ENCODE results near the gene AEBP1. TPM values are rescaled to one million over a fixed set of nuclear protein-coding genes. Genes with fewer than 3 reads are reported as not detected.

AEBP1 gene
- total RNA-seq, 1 experiment from 2014 or later: 49.3 TPM

DNA sequence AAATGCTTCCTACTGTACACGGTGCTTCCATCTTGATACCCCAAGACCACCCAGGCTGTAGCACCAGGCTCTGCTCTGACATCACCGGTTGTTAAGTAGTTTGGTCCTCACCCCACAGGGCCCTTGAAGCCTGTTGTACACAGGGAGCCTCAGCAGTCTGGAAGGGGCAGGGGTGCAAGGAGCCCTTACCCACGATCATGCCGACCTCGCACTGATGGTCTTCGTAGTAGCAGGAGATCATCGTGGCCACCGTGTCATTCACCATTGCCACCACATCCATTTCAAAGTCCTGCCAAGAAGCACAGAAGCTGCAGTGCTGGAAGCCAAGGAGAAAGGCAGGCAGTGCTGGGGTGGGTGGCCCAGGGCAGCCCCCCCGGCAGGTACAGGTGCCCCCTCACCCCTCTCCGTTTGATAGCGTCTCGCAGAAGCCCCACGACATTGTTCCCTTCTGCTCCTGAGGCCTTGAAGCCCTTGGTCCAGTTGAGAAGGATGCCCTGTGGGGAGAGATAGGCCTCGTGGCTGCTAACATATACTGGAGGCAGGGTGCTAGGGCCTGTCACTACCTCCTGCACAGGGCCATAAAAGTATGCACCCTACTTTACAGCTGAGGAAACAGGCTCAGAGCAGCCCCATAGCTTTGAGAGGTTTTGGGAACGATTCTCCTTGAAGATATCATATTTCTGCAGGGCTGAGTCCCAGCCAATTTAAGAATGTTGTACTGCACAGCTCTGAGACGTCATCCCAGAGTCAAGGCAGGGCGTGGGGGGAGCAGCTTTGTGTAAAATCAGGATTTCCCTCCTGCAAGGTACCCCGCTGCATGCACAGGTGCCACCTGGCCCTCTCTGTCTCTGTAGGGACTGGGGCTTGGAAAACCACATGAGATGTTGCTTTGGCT lies 45.7 kb downstream of the AEBP1 start:
- no peaks in the 10 kb centered on the region for H3K79me2 ChIP-seq (ENCODE audit: insufficient read depth, low read length)
- TF ChIP-seq, protein P1, sequence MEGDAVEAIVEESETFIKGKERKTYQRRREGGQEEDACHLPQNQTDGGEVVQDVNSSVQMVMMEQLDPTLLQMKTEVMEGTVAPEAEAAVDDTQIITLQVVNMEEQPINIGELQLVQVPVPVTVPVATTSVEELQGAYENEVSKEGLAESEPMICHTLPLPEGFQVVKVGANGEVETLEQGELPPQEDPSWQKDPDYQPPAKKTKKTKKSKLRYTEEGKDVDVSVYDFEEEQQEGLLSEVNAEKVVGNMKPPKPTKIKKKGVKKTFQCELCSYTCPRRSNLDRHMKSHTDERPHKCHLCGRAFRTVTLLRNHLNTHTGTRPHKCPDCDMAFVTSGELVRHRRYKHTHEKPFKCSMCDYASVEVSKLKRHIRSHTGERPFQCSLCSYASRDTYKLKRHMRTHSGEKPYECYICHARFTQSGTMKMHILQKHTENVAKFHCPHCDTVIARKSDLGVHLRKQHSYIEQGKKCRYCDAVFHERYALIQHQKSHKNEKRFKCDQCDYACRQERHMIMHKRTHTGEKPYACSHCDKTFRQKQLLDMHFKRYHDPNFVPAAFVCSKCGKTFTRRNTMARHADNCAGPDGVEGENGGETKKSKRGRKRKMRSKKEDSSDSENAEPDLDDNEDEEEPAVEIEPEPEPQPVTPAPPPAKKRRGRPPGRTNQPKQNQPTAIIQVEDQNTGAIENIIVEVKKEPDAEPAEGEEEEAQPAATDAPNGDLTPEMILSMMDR (conservative IDR thresholded peaks at IDR 0.05): no peak
- H3K18ac ChIP-seq (ENCODE audit: insufficient read length, low read depth, low read length): no peak overlapping the region
- H4K91ac ChIP-seq (ENCODE audit: insufficient read length, low read depth, low read length): no peak overlapping the region
- no peaks in the 10 kb centered on the region for H3K9me3 ChIP-seq (ENCODE audit: control insufficient read depth, low read depth, low read length)
- no peak overlapping the region for H2AK5ac ChIP-seq (ENCODE audit: insufficient read length, low read length)
- no peaks in the 10 kb centered on the region for H3K36me3 Mint-ChIP-seq (ENCODE audit: insufficient read depth in 1 of 3, low read depth in 3 of 3)
- no peak overlapping the region for H3K27ac ChIP-seq (ENCODE audit: insufficient read length, low read depth, low read length)
- H2BK120ac ChIP-seq (ENCODE audit: low read depth, low read length, poor library complexity, severe bottlenecking): no peak overlapping the region
- H4K20me1 ChIP-seq (ENCODE audit: control insufficient read depth, insufficient read depth, insufficient read length): no peaks in the 10 kb centered on the region
- H3K4me1 ChIP-seq (ENCODE audit: insufficient read depth, low read length): no peaks in the 10 kb centered on the region
- no peak overlapping the region for H2BK12ac ChIP-seq (ENCODE audit: insufficient read length, low read depth, low read length)
- no peak overlapping the region for H4K8ac ChIP-seq (replicated peaks; ENCODE audit: insufficient read length, low read depth, low read length)
- peaks cover 14 to 27% of the 10 kb centered on the region in 2 experiments for H3K4me1 Mint-ChIP-seq
- H3K9me3 Mint-ChIP-seq: no peaks in the 10 kb centered on the region
- H3K4ac ChIP-seq (ENCODE audit: low read depth, low read length): no peak overlapping the region
- no peak overlapping the region for H3K56ac ChIP-seq (ENCODE audit: insufficient read length, low read depth, low read length)
- H3K79me1 ChIP-seq (ENCODE audit: insufficient read depth, low read depth, low read length, poor library complexity, severe bottlenecking): no peaks in the 10 kb centered on the region
- no peak overlapping the region for H3K23ac ChIP-seq (ENCODE audit: insufficient read length, low read depth, low read length)
- peaks cover 9% of the 10 kb centered on the region for H3K23me2 ChIP-seq (ENCODE audit: insufficient read length, low read depth, low read length, poor library complexity, severe bottlenecking)
- H4K5ac ChIP-seq (ENCODE audit: insufficient read length, low read depth, low read length): no peak overlapping the region
- H2BK15ac ChIP-seq (ENCODE audit: low read depth, low read length): no peak overlapping the region
- no peak overlapping the region for H2AFZ ChIP-seq (ENCODE audit: low read length)
- no peak overlapping the region for H3K27ac Mint-ChIP-seq
- no peak overlapping the region for H3T11ph ChIP-seq (ENCODE audit: low read length)
- H2BK5ac ChIP-seq (ENCODE audit: insufficient read length, low read length): no peak overlapping the region
- no peak overlapping the region; a peak in 1 of 5 replicates for H3K4me3 Mint-ChIP-seq
- no CpG with 5 or more reads among the region's 18 CpGs for WGBS (ENCODE audit: extremely low coverage, insufficient read length, low lambda C conversion rate)
- H3K27me3 Mint-ChIP-seq (ENCODE audit: low read depth): peaks cover 36% of the 10 kb centered on the region
- no peak overlapping the region for H2BK20ac ChIP-seq (ENCODE audit: low read depth, low read length, poor library complexity, severe bottlenecking)
- H3K27me3 ChIP-seq (ENCODE audit: insufficient read depth, low read length): peaks cover 7% of the 10 kb centered on the region; the same call in 1 of the 2 replicates
- no peak for DNase-seq
- H3K14ac ChIP-seq (ENCODE audit: insufficient read depth, low read length): no peak overlapping the region
- H3K4me2 ChIP-seq (ENCODE audit: insufficient read depth, insufficient read length, low read length): no peak overlapping the region
- no peak overlapping the region for H3K9ac ChIP-seq (ENCODE audit: extremely low read depth, insufficient read length, low read length)
